GM19468 (cell line): Measurements from ENCODE around the gene PMAIP1.
"Not testable (repeated sequence)": the region's sequence is repeated elsewhere in the genome, so short reads cannot be mapped to it uniquely, and the experiment has no call there.

Experiments used
- ATAC-seq: cut with Tn5 transposase; IDR thresholded peaks from one replicate; pipeline ENCODE4 v1.9.1; 2021; ENCODE audit warnings: mild to moderate bottlenecking, moderate library complexity, moderate number of reproducible peaks; ENCODE audit not compliant: unreplicated experiment; ENCODE audit errors: extremely low read depth

PMAIP1 gene

DNA sequence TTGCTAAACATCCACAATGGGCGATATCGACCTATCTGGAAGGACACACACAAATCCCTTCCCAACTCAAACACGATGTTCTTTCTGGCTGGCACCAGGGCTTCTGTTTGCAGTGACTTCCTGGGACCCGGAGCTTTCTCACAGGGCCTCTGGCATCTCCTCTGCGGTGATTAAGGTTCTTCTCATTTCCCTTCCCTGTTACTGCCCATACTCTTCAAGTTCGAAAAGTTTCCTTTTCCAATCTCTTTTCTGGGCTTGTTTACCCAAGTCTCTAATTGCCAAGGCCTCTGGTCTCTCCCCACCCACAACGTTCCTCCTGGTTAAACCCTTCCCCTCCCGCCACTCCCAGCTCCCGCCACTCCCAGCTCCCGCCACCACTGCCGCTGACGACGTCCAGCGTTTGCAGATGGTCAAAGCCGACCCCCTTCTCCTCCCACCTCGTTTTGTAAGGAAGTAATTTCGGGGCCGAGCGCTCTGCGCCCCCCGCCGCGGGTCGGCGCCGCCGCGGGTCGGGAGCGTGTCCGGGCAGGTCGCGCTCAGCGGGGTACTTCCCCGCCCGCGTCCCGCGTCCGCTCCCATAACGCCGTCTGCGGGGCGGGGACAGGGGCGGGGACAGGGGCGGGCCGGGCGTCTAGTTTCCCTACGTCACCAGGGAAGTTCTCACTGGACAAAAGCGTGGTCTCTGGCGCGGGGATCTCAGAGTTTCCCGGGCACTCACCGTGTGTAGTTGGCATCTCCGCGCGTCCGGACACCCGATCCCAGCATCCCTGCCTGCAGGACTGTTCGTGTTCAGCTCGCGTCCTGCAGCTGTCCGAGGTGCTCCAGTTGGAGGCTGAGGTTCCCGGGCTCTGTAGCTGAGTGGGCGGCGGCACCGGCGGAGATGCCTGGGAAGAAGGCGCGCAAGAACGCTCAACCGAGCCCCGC is at the start of gene PMAIP1:
PMAIP1 (plus strand) TSS at position 699 of the 924 bp plus-strand sequence; CDS start at position 881, 182 bp downstream.
- peak; percentile 44 for ATAC-seq

GRCh38 chr18:59851784-59852399 is 47.9 kb upstream of the PMAIP1 start:
- no peak for ATAC-seq

GRCh38 chr18:59852548-59852947 is 47.2 kb upstream of the PMAIP1 start:
- ATAC-seq: no peak

DNA sequence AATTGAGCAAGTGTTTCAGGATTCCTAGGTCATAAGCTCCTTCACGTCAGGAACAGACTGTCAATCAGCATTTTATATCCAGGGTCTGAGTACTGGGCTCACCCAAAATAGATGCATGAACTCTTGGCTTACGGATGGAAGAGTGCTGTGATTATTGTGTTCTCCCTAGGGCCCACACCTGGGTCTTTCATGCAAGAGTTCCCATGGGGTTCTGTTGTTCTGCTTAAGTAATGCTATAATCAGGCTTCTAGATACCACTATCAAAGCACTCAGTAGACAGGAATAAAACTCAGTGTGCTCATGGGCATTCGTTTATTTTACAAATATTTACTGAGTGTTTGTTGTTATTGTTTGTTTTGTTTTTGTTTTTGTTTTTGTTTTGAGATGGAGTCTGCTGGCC is 46.4 kb upstream of the PMAIP1 start:
- no peak for ATAC-seq

GRCh38 chr18:59853988-59854387 is 45.8 kb upstream of the PMAIP1 start:
- not testable (repeated sequence) for ATAC-seq

DNA sequence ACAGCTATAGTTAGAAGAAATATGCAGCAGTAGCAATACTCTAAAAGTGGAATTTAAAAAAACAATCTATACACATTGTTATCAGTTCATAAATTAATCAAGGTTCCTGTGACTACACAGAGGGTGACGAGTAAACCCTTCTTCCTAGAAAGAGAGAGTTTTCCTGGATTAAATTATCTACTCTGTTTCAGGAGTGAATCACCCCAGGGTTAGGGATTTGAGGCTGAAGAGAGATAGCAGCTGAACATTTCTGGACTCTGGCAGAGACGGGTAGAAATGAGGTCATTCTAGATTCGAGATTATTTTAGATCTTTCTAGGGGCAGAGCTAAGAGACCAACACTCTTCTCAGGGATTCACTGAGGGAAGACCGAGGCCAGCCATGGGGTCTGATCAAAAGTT is 38.8 kb upstream of the PMAIP1 start:
- ATAC-seq: no peak

DNA sequence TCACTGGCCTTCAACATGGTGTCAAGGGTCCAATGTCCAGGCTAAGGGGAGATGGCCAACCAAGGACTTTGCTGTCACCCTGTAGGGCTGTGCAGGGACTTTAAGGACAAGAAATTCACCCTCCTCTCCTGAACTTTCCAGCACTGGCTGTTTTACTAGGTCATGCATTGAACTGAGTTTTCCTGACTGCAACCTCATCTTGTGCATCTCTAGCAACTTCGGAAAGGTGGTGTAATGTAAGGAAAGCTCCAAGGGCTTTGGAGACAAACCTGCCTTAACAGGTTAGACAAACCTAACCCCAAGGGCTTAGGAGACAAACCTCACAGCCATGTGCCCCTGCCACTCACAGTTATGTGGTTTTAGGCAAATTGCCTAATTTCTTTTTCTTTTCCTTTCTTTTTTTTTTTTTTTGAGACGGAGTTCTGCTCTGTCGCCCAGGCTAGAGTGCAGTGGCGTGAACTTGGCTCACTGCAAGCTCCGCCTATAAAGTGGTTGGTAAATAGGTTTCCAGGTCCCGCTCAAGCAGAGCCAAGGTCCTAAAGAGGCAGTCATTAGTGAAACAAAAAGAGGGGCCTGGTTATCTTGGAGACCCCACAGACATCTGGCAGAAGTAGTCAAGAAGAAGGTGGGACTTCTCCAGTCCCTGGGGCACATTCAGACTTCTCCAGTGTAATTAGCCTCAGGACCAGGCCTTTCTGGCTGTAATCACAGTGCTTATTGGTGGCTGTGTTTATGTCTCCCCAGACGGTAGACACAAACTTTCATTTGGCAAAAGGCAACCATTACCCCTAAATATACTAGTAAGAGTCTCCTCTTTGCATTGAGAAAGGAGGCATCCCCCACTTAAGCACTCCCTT is 37.6 kb upstream of the PMAIP1 start:
- ATAC-seq: peak; percentile 51

DNA sequence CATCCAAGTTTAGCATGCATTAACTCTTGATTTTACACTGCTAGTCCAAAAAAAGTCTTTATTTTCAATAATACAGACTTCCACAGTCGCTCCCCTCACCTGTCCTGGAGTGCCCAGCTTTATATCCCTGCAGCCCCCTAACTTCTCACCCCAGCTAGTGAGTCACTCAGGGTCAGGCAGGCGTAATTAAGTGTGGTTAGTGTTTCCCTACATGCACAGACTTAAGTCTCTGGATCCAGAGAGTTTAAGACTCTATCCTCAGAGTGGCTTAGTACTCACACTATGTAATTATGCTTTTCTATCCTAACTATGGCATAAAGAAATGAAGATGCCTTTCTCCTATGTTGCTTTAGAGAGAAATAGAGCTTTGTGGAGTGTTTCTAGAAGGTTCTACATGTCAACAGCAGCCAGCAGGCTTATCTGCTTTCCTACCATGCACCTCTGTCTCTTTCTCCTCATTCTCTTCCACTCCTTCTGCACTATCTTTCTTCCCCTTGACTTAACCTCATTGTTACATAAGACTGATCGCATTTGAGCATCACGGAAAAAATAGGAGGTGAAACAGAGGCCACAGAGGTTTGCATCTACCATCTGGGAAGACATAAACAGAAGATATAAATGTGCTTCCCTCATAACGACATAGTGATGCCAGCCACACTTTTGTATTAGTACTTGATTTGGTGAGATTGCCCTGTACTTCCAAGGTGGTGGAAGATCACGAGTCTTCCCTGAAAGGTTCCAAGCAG is 34.4 kb upstream of the PMAIP1 start:
- no peak for ATAC-seq

DNA sequence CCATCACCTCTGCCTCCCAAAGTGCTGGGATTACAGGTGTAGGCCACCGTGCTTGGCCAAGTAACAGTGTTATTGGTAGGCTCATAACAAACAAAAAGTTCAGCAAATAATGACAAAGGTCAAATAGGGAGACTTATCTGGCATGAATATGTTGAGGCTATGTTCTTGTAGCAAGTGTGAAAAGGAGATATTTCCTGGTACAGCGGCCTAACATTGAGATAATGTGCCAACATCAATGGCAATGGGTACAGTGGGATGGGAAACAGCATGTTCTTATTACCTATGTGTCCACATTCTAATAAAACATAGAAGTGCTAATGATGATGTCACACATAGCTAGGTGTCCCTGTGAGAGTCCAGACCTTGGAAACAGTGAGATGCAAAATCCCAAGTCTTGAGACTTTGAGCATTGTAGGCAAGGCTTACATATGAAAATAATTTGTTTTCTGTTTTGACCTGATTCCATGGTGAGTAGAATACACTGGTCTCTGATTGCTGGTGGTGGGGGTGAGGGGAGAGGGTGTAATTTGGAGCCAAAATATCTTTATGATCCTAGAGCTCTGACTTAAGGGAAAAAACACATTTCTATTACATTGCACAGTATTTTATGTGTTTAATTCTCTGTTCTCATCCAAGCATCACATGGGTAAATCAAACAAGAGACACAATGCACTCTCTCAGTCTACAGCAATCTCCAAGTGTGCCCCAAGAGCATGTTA is 33.1 kb upstream of the PMAIP1 start:
- ATAC-seq: no peak

- no peak for ATAC-seq
Observed at GRCh38 chr18:59867337-59868104, 32.3 kb upstream of the PMAIP1 start.

- ATAC-seq: no peak
Observed at GRCh38 chr18:59870623-59871130, 29.1 kb upstream of the PMAIP1 start.

DNA sequence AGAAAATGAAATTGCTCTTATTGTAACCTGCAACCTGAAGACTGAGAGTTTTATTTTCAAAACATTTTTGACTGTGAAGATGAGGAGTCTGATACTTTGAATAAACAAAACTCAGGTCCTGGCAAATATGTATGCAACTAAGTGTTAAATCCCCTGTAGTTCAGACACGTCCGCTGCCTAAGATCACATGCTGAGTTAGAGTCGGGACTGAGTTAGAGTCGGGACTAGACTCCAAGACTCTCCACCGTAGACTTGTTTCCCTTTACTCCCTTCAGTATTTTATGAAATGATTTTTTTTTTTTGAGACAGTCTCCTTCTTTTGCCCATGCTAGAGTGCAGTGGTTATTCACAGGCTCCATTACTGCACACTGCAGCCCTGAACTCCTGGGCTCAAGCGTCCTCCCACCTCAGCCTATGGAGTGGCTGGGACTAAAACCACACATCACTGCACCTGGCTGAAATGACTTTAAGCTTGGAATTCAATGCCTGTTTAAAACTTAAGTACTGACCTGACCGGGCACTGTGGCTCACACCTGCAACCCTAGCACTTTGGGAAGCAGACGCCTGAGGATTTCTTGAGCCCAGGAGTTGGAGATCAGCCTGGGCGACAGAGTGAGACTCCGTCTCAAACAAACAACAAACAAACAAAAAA is 28.0 kb upstream of the PMAIP1 start:
- ATAC-seq: no peak

- ATAC-seq: no peak
Observed at GRCh38 chr18:59873641-59874040, 26.2 kb upstream of the PMAIP1 start.

- ATAC-seq: no peak
Observed at GRCh38 chr18:59874166-59874565, 25.6 kb upstream of the PMAIP1 start.

- peak; percentile 28 for ATAC-seq
Observed at GRCh38 chr18:59876310-59876626, 23.5 kb upstream of the PMAIP1 start.

DNA sequence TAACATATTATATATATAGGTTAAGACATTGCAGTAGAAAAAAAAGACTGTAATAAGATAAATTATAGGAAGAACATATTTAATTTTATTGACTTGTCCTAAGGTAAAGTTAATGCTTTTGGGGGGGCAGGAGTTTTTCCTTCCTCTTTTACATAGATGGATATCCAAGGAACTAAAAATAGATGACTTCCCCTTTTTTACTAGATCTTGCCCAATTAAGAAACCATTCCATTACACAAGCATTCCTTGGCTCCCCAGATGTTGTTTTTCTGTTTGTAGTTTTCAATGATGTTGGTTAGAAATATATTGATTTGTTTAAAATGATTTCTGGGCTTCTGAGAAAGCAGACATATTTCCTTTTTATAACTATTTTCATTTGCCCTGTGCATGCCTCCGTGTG is 22.4 kb upstream of the PMAIP1 start:
- ATAC-seq: no peak

DNA sequence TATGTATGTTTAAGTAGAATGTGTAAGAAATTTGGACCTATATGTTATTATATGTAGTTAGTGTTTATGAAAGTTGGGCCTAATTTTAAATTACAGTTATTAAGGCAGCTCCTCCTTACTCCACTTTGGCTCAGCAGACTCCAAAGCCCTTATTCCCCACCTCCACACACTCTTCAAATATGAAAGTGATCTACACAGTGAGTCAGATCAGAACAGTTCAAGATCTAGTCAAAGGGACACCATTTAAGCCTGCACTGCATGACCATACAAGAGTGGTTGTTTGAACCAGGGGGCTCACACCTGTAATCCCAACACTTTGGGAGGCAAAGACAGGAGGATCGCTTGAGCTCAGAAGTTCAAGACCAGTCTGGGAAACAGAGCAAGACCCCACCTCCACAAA is 21.2 kb upstream of the PMAIP1 start:
- ATAC-seq: no peak
